Fibroblast of mammary gland (primary cell): ENCODE data around the gene MEGF9.

Experiments used
- DNase-seq: peaks from one replicate; pipeline ENCODE4 v3.0.0-alpha.2; 2010; ENCODE audit warnings: low read depth
- H3K4me3 ChIP-seq: 2 replicates; pipeline ENCODE4 v1.5.1; 2011; ENCODE audit warnings: low read depth, mild to moderate bottlenecking, low read length, moderate library complexity; ENCODE audit not compliant: control insufficient read depth
- CTCF ChIP-seq: conservative IDR thresholded peaks from 2 replicates; pipeline ENCODE4 v1.5.1; 2011; ENCODE audit warnings: low read depth, low read length, inconsistent platforms; ENCODE audit not compliant: control insufficient read depth, insufficient read depth

The MEGF9 gene

GRCh38 chr9:120564589-120564988 is 149.7 kb downstream of the MEGF9 start:
- no peak for TF ChIP-seq CTCF
- no peak overlapping the region for H3K4me3 ChIP-seq
- no peak for DNase-seq

- TF ChIP-seq CTCF, result no peak
Measured at GRCh38 chr9:120562861-120563443, 151.3 kb downstream of the MEGF9 start.

GRCh38 chr9:120561709-120562108 is 152.6 kb downstream of the MEGF9 start:
- no peak for DNase-seq
- no peak for TF ChIP-seq CTCF
- no peak overlapping the region for H3K4me3 ChIP-seq

More at GRCh38 chr9:120562861-120563443, 151.3 kb downstream of the MEGF9 start:
- no peak overlapping the region for H3K4me3 ChIP-seq
- no peak for DNase-seq

GRCh38 chr9:120559546-120559945 is 154.7 kb downstream of the MEGF9 start:
- H3K4me3 ChIP-seq, result no peak overlapping the region
- DNase-seq, result no peak
- no peak for TF ChIP-seq CTCF

- no peak for TF ChIP-seq CTCF
- H3K4me3 ChIP-seq, result no peak overlapping the region
- DNase-seq, result no peak
Measured at GRCh38 chr9:120558454-120558853, 155.8 kb downstream of the MEGF9 start.

GRCh38 chr9:120557205-120557604 is 157.1 kb downstream of the MEGF9 start:
- no peak overlapping the region for H3K4me3 ChIP-seq
- no peak for DNase-seq
- TF ChIP-seq CTCF, result no peak

- no peak overlapping the region for H3K4me3 ChIP-seq
- TF ChIP-seq CTCF, result no peak
- DNase-seq, result no peak
Measured at GRCh38 chr9:120556775-120557174, 157.5 kb downstream of the MEGF9 start.
